ENCODE measurements around the gene CACNG8. TPM values are rescaled to one million over a fixed set of nuclear protein-coding genes. Genes with fewer than 3 reads are reported as not detected.
A peak's percentile ranks its signal among the peaks of the same experiment; 100 is the strongest.

Gene CACNG8
- polyA plus RNA-seq, 1 of the 3 experiments (the other 2 are of a cell fraction): 1.3 TPM

- POLR2A ChIA-PET: no interaction called here
- Histone ChIP-seq H3K36me3 (replicated peaks in 1 of 2; ENCODE audit: control insufficient read depth in 1 of 2, insufficient read depth in 2 of 2, low read length in 1 of 2) (no peaks in the 10 kb centered on the region), H3K79me2 (ENCODE audit: insufficient read depth) (peaks cover 19% of the 10 kb centered on the region), H3K9me2 (no peaks in the 10 kb centered on the region), H3K27ac (ENCODE audit: low read depth in 2 of 2, low read length in 1 of 2) (peak overlapping the region in 1 of 2 experiments; percentile 84; a peak in 2 of 4 replicates), H3K27me3 (ENCODE audit: insufficient read depth) (no peaks in the 10 kb centered on the region), H3K9ac (peak overlapping the region; percentile 62), H3K4me1 (ENCODE audit: control insufficient read depth in 1 of 2, insufficient read depth in 2 of 2, low read depth in 1 of 2, low read length in 1 of 2) (peaks cover 19 to 23% of the 10 kb centered on the region in 2 experiments; a peak in 2 of 4 replicates), H3K4me2 (peak overlapping the region; percentile 96), H3F3A (replicated peaks; ENCODE audit: insufficient read depth) (peaks cover 8% of the 10 kb centered on the region), H3K4me3 (ENCODE audit: low read depth in 2 of 2, low read length in 1 of 2) (peak overlapping the region; percentile 44 to 62), H4K20me1 (ENCODE audit: insufficient read depth) (no peaks in the 10 kb centered on the region), H2AFZ (ENCODE audit: low read depth) (peak overlapping the region; percentile 73; the same call in 1 of the 2 replicates), H3K9me3 (no peaks in the 10 kb centered on the region)
- peak; percentile 76 for DNase-seq
- no peak for TF ChIP-seq RCOR1 (IDR thresholded peaks at IDR 0.05; ENCODE audit: low read length)
- TF ChIP-seq CHD2 (IDR thresholded peaks at IDR 0.05; ENCODE audit: low read length, partially characterized antibody): peak; percentile 88
- no peak for TF ChIP-seq TCF12 (IDR thresholded peaks at IDR 0.05)
- no peak for TF ChIP-seq EP300 (IDR thresholded peaks at IDR 0.05; ENCODE audit: borderline replicate concordance in 1 of 2, low read depth in 1 of 2, low read length in 1 of 2)
- TF ChIP-seq MEF2A (IDR thresholded peaks at IDR 0.05; ENCODE audit: borderline replicate concordance, low read depth): no peak
- no peak for TF ChIP-seq RFX5 (IDR thresholded peaks at IDR 0.05; ENCODE audit: low read length)
- WGBS (ENCODE audit: low lambda C conversion rate): 8% methylated on average over 22 of the region's 22 CpGs
- CTCF ChIA-PET: interaction anchor here (0.6 to 1.3 kb wide), 3 partner anchors 47 to 116 kb away, joined by 3 to 4 read pairs (median 3); no protein-coding TSS in a partner anchor
Measured at GRCh38 chr19:53958823-53959757, 3.6 kb upstream of the CACNG8 start.

GRCh38 chr19:53960187-53960586 lies 2.5 kb upstream of the CACNG8 start:
- H3K36me3 ChIP-seq (replicated peaks in 1 of 2; ENCODE audit: control insufficient read depth in 1 of 2, insufficient read depth in 2 of 2, low read length in 1 of 2): no peaks in the 10 kb centered on the region
- H3K4me3 ChIP-seq (ENCODE audit: low read depth in 2 of 2, low read length in 1 of 2): peak overlapping the region; percentile 44 to 62
- no peaks in the 10 kb centered on the region for H4K20me1 ChIP-seq (ENCODE audit: insufficient read depth)
- ChIA-PET CTCF (interaction anchor here (0.6 to 2.1 kb wide), 3 partner anchors 13 to 64 kb away, joined by 3 to 9 read pairs (median 3); no protein-coding TSS in a partner anchor), POLR2A (no interaction called here)
- H3K4me1 ChIP-seq (ENCODE audit: control insufficient read depth in 1 of 2, insufficient read depth in 2 of 2, low read depth in 1 of 2, low read length in 1 of 2): peaks cover 19 to 23% of the 10 kb centered on the region in 2 experiments; a peak in 2 of 4 replicates
- peaks cover 8% of the 10 kb centered on the region for H3F3A ChIP-seq (replicated peaks; ENCODE audit: insufficient read depth)
- WGBS (ENCODE audit: low lambda C conversion rate): 60% methylated on average over 10 of the region's 10 CpGs
- no peaks in the 10 kb centered on the region for H3K27me3 ChIP-seq (ENCODE audit: insufficient read depth)
- no peaks in the 10 kb centered on the region for H3K9me2 ChIP-seq
- TF ChIP-seq FOXJ3 (CRISPR knock-in tag; IDR thresholded peaks at IDR 0.05): no peak
- no peak for TF ChIP-seq GABPA (IDR thresholded peaks at IDR 0.05; ENCODE audit: low read depth)
- TF ChIP-seq ELF1 (IDR thresholded peaks at IDR 0.05): no peak
- no peak for TF ChIP-seq PBX3 (IDR thresholded peaks at IDR 0.05)
- TF ChIP-seq EZH2phosphoT487 (IDR thresholded peaks at IDR 0.05; ENCODE audit: borderline replicate concordance, low read depth): no peak
- no peak for TF ChIP-seq RAD21 (IDR thresholded peaks at IDR 0.05; ENCODE audit: low read length)
- no peak for TF ChIP-seq RXRA (IDR thresholded peaks at IDR 0.05; ENCODE audit: borderline replicate concordance, low read depth)
- TF ChIP-seq MXI1 (IDR thresholded peaks at IDR 0.05; ENCODE audit: low read depth, low read length): no peak
- TF ChIP-seq GATA2 (CRISPR knock-in tag; IDR thresholded peaks at IDR 0.05): no peak
- no peak for TF ChIP-seq FOSL2 (IDR thresholded peaks at IDR 0.05; ENCODE audit: borderline replicate concordance, low read depth)
- TF ChIP-seq EP300 (IDR thresholded peaks at IDR 0.05; ENCODE audit: borderline replicate concordance in 1 of 2, low read depth in 1 of 2, low read length in 1 of 2): no peak
- TF ChIP-seq USF2 (IDR thresholded peaks at IDR 0.05; ENCODE audit: borderline replicate concordance, low read depth, low read length): no peak
- H2AFZ ChIP-seq (ENCODE audit: low read depth): no peak overlapping the region
- DNase-seq: peak; percentile 47
- H3K27ac ChIP-seq (ENCODE audit: low read depth in 2 of 2, low read length in 1 of 2): peak overlapping the region in 1 of 2 experiments; percentile 0; a peak in 1 of 4 replicates
- peak overlapping the region; percentile 62; the same call in 1 of the 2 replicates for H3K9ac ChIP-seq
- H3K79me2 ChIP-seq (ENCODE audit: insufficient read depth): peaks cover 24% of the 10 kb centered on the region
- no peaks in the 10 kb centered on the region for H3K9me3 ChIP-seq
- peak overlapping the region; percentile 96 for H3K4me2 ChIP-seq

Measured in SK-N-SH (cell line).